Peyer's patch (tissue), 4 donors: ENCODE data around the gene IL17RD. TPM values are rescaled to one million over a fixed set of nuclear protein-coding genes. Genes with fewer than 3 reads are reported as not detected.

Source experiments
- DNase-seq, 3 donors: peaks; one replicate each; pipeline ENCODE4 v3.0.0-alpha.2; 2017 to 2019
- H3K27ac ChIP-seq, 4 donors: fragments of 200-600 bp; sonication (generic); one replicate each; pipeline ENCODE4 v1.5.1; 2016 to 2019
- H3K27me3 ChIP-seq, 2 donors: fragments of 200-600 bp; sonication (generic); one replicate each; pipeline ENCODE4 v1.5.1; 2019
- H3K36me3 ChIP-seq, 3 donors: fragments of 200-600 bp; sonication (generic); one replicate each; pipeline ENCODE4 v1.5.1; 2016 to 2019
- H3K4me1 ChIP-seq, 4 donors: fragments of 200-600 bp; sonication (generic); one replicate each; pipeline ENCODE4 v1.5.1; 2016 to 2019
- H3K4me3 ChIP-seq, 4 donors: fragments of 200-600 bp; sonication (generic); 1 replicate in 3 of 4; 2 replicates in 1 of 4; pipeline ENCODE4 v1.5.1; 2016 to 2019; ENCODE audit warnings: mild to moderate bottlenecking in 1 of 4
- H3K9me3 ChIP-seq, 4 donors: fragments of 200-600 bp; sonication (generic); one replicate each; pipeline ENCODE4 v1.5.1; 2016 to 2019; ENCODE audit warnings: mild to moderate bottlenecking in 1 of 4
- POLR2A ChIP-seq, 2 donors: fragments of 450-650 bp; IDR thresholded peaks; one replicate each; pipeline ENCODE4 v1.5.1; 2017; ENCODE audit warnings: antibody characterized with exemption in 2 of 2, mild to moderate bottlenecking in 2 of 2, moderate library complexity in 2 of 2
- total RNA-seq, 4 donors: library from RNA; depleted of rRNA; stranded (reverse); fragments of >200 nt; gene quantifications; one replicate each; pipeline ENCODE4 v1.1.0, GENCODE V29; 2016
- TF ChIP-seq, protein P1 (sequence below), 6 experiments: fragments of 450-650 bp in 4 of 6; fragments of 200-600 bp in 2 of 6; sonication (generic) in 1 of 6; IDR thresholded peaks; one replicate each; pipeline ENCODE4 v1.5.1; 2017 to 2019; ENCODE audit warnings: antibody characterized with exemption in 6 of 6, mild to moderate bottlenecking in 3 of 6, moderate library complexity in 1 of 6

The IL17RD gene
- total RNA-seq, 4 donors from 2014 or later: 0.88 to 5.8 (median 2.1) TPM

DNA sequence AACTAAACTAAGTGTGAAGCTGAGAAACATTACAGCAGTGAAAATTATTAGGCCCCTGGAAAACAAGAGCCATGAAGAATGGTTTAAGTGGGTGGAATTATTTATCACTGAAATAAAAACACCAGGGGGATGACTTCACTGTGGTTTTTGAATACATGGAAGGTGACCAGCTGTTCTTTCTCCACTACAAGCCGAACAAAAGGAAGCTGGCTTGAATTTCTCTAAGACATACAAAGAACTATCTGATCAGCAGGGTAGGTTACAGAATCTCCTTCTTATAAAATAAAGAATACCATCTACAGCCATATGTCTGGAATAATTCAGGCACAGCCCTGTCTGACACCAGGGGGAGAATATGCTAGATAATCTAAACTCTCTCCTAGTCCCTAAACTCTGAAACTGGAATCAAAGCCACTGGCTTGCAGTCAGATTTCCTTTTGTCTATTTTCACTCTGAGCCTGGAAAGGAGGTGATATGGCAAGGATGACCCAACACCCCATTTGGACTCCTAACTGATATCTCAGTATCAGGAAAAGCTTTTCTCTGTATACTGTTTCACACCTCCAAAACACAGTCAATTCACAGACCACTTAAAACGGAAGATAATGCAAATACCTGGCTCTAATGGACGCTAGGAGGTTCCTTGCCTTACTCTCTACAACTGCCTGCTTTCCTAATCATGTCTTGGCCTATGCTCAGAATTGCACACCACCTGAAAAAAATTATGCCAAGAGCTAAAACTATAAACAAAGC is 73.5 kb downstream of the IL17RD start:
- Histone ChIP-seq H3K27ac (no peak overlapping the region), H3K36me3 (no peaks in the 10 kb centered on the region), H3K4me1 (no peaks in the 10 kb centered on the region), H3K4me3 (no peak overlapping the region), H3K27me3 (no peaks in the 10 kb centered on the region), H3K9me3 (no peaks in the 10 kb centered on the region)
- TF ChIP-seq POLR2A (IDR thresholded peaks at IDR 0.05): no peak
- TF ChIP-seq, protein P1, sequence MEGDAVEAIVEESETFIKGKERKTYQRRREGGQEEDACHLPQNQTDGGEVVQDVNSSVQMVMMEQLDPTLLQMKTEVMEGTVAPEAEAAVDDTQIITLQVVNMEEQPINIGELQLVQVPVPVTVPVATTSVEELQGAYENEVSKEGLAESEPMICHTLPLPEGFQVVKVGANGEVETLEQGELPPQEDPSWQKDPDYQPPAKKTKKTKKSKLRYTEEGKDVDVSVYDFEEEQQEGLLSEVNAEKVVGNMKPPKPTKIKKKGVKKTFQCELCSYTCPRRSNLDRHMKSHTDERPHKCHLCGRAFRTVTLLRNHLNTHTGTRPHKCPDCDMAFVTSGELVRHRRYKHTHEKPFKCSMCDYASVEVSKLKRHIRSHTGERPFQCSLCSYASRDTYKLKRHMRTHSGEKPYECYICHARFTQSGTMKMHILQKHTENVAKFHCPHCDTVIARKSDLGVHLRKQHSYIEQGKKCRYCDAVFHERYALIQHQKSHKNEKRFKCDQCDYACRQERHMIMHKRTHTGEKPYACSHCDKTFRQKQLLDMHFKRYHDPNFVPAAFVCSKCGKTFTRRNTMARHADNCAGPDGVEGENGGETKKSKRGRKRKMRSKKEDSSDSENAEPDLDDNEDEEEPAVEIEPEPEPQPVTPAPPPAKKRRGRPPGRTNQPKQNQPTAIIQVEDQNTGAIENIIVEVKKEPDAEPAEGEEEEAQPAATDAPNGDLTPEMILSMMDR (IDR thresholded peaks at IDR 0.05): no peak
- DNase-seq: no peak

DNA sequence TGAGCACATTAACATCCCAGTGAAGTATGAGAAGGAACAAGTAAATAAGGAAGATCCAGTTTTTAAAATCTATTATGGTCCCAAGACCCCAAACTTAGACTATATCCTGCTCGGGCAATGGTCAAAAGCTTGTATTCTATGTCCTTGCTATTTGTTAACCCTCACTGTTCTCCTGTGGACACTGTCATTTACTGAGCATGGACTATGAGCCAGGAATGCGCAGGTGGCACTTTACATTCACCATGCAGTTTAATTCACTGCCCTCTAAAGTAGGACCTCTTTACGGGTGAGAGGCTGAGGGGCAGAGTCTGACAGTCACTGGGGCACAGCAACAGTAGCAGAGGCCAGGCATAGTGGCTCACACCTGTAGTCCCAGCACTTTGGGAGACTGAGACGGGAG is 76.1 kb downstream of the IL17RD start:
- H3K4me1 ChIP-seq: no peaks in the 10 kb centered on the region
- H3K27me3 ChIP-seq: no peaks in the 10 kb centered on the region
- no peaks in the 10 kb centered on the region for H3K36me3 ChIP-seq
- no peak overlapping the region for H3K4me3 ChIP-seq
- H3K9me3 ChIP-seq: no peaks in the 10 kb centered on the region
- no peak for DNase-seq
- no peak for TF ChIP-seq POLR2A (IDR thresholded peaks at IDR 0.05)
- TF ChIP-seq, protein P1 (IDR thresholded peaks at IDR 0.05): no peak
- no peak overlapping the region for H3K27ac ChIP-seq

DNA sequence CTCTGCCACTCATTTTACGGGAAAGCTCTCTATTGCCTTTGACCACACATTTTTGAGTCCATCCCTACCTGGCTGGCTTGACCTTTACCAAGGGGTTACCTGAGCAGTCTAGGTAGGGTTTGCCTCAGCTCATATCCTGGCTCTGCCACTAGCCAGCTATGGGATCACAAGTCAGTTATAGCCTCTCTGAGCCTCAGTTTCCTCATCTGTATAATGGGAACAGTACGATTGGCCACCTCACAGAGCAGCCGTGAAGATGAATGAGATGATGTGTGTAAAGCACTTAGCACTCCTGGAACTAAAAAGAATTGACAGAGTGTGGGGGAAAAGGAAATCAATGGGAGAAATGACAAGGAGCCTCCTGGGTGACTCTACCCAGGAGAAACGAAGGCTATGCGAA is 76.7 kb downstream of the IL17RD start:
- no peak overlapping the region for H3K27ac ChIP-seq
- H3K4me3 ChIP-seq: no peak overlapping the region
- no peaks in the 10 kb centered on the region for H3K4me1 ChIP-seq
- H3K9me3 ChIP-seq: no peaks in the 10 kb centered on the region
- H3K27me3 ChIP-seq: no peaks in the 10 kb centered on the region
- H3K36me3 ChIP-seq: no peaks in the 10 kb centered on the region
- no peak for DNase-seq
- TF ChIP-seq, protein P1 (IDR thresholded peaks at IDR 0.05): no peak
- no peak for TF ChIP-seq POLR2A (IDR thresholded peaks at IDR 0.05)

DNA sequence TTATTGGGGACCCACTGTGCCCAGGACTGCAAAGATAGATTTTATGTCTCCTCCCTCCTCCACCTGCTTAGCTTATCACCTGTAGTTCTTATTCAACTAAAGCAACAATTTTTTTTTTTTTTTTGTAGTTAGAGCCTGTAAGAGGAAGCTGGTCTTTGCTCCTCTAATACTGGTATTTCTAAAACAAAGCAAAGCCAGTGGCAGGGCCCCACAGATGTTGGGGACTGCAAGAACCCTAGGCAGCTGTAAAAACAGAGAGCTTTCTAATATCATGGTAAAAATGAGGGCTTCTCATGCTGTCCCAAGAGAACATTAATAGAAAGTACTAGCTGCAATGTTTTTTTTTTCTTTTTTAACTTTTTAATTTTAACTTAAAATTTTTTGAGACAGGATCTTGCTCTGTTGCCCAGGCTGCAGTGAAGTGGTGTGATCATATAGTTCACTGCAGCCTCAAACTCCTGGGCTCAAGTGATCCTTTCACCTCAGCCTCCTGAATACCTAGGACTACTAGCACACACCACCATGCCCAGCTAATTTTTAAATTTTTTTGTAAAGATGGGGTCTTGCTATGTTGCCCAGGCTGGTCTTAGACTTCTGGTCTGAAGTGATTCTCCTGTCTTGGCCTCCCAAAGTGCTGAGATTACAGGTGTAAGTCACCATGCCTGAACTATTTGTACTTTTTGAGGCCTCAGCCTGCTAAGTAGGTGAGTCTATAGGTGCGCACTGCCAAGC is 77.6 kb downstream of the IL17RD start:
- Histone ChIP-seq H3K27ac (no peak overlapping the region), H3K36me3 (no peaks in the 10 kb centered on the region), H3K9me3 (no peaks in the 10 kb centered on the region), H3K4me3 (no peak overlapping the region), H3K4me1 (no peaks in the 10 kb centered on the region), H3K27me3 (no peaks in the 10 kb centered on the region)
- DNase-seq: no peak
- TF ChIP-seq, protein P1 (IDR thresholded peaks at IDR 0.05): no peak
- no peak for TF ChIP-seq POLR2A (IDR thresholded peaks at IDR 0.05)

DNA sequence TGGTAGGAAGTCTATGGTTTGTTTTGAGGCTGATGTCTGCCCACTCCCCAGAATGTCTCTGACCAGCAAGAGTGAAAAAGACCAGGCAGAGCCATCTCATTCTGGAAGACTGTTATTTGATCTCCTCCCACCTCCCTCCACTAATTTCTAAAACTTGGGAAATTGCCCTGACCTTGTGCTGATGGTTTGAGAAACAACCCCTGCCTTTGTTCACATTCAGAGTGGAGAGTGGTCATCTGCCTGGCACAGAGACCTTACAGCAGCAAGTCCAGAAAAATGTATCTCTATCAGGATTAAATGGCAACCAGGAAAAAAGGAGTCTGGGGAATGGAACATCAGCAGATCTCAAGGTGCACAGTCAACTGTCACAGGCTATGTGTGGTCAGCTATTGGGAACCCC is 79.0 kb downstream of the IL17RD start:
- DNase-seq: no peak
- no peak for TF ChIP-seq POLR2A (IDR thresholded peaks at IDR 0.05)
- TF ChIP-seq, protein P1 (IDR thresholded peaks at IDR 0.05): no peak
- no peaks in the 10 kb centered on the region for H3K4me1 ChIP-seq
- H3K27ac ChIP-seq: no peak overlapping the region
- H3K9me3 ChIP-seq: no peaks in the 10 kb centered on the region
- no peaks in the 10 kb centered on the region for H3K27me3 ChIP-seq
- no peaks in the 10 kb centered on the region for H3K36me3 ChIP-seq
- H3K4me3 ChIP-seq: no peak overlapping the region
